Sciatic nerve (tissue), 2 donors: Measurements from ENCODE around the gene SPO11. TPM values are rescaled to one million over a fixed set of nuclear protein-coding genes. Genes with fewer than 3 reads are reported as not detected.
A peak's percentile ranks its signal among the peaks of the same experiment; 100 is the strongest.

Source experiments
- ATAC-seq: fragments of 200-7000 bp; cut with Tn5 transposase; one replicate; pipeline ENCODE4 v1.9.1; 2020; ENCODE audit warnings: mild to moderate bottlenecking, moderate library complexity
- DNase-seq: peaks from one replicate; pipeline ENCODE4 v3.0.0-alpha.2; 2020; ENCODE audit warnings: low spot score
- intact Hi-C: fragments of 100-400 bp; cut with DNase I; formaldehyde crosslinking; loops from one replicate; pipeline ENCODE4 v1.14.2; 2022
- total RNA-seq: library from RNA; stranded (reverse); fragmentation: NEBNext Ultra II Directional; extraction: Animal tissue kit (Norgen Biotek cat#: 25700); gene quantifications from one replicate; pipeline ENCODE4 v1.2.1, GENCODE V29; 2021
- donor health status: DM: no; HTN: no; CAD: no.
- donor health status: DM: no; HTN: no; CAD: no.

Gene SPO11
- total RNA-seq, 1 donor from 2014 or later: not detected

DNA sequence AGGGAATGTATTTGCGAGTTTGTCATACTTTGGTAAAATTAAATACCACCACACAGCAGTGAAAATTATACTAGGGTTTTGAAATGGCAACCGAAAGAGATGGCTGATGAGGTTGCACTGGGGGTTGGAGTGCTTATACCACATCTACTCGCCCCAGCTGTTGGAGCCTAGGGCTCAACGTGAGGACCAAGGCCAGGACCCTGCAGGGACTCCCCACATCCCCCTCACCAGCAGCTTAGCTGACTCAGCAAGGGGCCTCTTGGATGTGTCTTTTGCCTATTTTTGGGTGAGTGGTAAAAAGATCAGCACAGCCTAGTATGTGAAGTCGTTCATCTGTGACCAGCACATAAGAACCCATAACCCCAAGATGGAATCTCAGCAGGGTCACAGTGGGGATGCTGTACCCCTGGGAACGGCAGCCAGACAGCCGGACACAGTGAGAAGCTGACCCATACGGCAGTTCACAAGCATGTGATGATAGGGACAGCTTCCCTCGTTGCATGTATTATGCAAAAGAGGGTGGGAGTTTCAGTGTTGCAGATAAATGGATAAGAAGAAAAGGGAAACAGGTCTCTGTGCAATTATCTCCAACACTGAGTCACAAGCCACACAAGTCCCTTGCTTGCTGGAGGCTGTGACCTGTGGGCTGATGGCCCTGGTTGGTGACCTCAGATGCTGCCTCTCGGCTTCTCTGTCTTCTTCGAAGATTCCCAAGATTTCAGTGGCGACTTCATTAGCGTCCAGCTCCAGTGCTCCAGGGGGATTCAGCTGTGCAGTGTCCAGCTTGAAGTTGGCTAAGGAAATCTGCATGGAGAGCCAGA is 20.9 kb upstream of the SPO11 start:
- ATAC-seq: peak; percentile 17
- no peak for DNase-seq
- intact Hi-C loops: no loop called here

DNA sequence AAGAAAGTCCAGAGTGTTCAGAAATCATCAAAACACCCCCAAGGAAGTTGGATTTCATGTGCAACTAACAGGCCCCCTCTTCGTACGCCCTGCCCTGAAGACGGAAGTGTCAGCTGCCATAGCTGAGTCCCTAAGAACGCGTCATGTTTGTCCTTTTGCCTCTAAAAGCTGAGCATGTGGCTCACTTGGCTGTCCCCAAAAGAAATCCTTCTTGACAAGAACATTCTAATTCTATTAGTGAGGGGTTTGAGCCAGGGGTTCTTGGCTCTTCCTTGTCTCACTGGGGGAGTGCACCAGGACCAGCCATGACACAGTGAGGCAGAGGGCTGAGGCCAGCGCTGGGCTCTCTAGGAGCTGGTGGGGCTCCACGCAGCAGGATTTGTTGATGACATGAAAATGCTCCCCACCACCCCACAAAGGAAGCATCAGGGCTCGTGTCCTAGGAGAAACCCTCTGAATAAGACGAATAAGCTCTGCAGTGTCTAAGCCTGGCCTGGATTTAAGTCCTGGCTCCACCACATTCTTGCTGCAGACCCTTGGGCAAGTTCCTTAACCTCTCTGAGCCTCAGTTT is 20.0 kb upstream of the SPO11 start:
- intact Hi-C loops: no loop called here
- no peak for ATAC-seq
- no peak for DNase-seq

DNA sequence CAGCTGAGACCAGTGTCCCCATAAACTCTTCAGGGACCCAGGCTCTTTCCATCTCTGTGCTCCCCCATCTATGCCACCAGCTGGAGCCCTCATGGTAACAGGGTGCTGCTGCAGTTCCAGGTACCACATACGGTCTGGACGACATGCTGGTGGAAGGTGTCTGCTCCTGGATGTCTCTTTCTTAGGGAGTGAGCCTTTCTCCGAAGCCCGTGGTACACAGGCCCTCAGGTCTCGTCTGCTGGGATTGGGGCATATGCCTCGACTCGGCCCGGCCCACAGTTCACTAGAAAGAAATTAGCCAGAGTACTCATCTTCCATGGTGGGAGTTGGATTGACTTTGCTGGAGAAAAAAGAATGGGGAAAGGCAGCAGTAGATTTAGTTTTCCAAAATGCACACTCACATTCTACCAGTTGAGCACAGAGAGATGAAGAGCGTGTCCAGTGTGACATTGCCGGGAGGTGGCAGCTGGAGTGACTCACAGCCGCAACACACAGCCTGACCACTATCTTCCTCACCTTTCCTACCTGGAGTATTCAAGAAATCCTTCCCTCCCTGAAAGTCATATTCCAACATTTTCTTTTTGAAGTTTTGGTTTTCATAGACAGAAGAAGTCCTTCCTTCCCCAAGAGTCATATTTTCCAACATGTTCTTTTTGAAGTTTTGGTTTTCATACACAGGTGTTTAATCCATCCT is 18.6 kb upstream of the SPO11 start:
- ATAC-seq (no peak), DNase-seq (no peak)
- intact Hi-C loops: no loop called here

DNA sequence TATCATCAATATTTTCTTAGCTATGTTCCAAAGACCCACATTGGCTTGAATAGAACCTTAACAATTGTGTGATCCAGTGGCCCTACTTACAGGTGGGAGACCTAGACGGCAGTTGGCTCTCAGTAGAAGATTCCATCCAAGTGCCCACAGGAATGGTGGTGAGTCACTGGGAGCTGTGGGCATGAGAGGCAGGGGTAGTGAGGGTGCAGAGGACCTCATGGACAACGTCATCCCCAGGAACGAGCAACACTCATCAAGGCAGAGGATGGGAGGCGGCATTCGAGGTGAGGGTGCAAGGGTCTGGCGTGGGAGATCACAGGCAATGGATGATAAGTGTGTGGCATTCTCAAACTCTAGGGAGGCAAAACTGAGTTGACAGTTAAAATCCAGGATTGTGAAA is 17.5 kb upstream of the SPO11 start:
- DNase-seq (no peak), ATAC-seq (no peak)
- intact Hi-C loops: no loop called here

DNA sequence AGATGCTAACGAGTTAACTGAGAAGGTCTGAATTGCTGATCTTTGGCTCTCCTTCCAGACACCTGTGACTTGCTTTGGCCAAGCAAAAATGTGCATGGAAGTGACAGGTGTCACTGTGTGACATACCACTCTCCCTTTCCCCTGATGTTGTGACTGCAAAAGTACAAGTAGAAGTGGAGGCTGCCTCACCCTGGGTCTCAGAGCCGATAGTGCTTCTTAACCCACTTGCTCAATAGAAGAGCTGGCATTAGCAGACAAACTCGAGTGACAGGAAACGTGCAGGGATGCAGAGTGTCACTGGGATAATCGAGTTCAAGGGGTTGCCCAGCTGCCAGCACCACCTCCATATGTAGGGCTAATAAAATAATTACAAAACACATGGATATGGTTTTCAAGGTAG is 16.4 kb upstream of the SPO11 start:
- DNase-seq (no peak), ATAC-seq (no peak)
- intact Hi-C loops: no loop called here

DNA sequence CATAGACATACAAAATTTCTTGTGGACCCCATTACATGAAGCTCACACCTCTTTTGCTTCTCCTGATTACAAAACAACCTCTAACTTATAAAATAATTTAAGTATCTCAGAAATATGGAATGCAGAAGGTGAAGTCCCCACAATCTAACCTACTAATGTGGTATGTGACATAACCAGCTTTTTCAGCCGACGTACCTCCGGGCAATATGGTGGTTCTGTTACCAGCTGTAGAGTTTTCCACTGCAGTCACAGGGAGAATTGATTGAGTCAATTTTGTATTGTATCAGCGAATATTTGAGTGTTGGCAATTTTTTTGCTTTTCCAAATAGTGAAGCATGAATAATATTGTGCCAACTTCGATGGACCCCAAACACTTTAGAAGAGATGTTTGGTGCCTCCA is 15.7 kb upstream of the SPO11 start:
- intact Hi-C loops: no loop called here
- ATAC-seq (no peak), DNase-seq (no peak)

DNA sequence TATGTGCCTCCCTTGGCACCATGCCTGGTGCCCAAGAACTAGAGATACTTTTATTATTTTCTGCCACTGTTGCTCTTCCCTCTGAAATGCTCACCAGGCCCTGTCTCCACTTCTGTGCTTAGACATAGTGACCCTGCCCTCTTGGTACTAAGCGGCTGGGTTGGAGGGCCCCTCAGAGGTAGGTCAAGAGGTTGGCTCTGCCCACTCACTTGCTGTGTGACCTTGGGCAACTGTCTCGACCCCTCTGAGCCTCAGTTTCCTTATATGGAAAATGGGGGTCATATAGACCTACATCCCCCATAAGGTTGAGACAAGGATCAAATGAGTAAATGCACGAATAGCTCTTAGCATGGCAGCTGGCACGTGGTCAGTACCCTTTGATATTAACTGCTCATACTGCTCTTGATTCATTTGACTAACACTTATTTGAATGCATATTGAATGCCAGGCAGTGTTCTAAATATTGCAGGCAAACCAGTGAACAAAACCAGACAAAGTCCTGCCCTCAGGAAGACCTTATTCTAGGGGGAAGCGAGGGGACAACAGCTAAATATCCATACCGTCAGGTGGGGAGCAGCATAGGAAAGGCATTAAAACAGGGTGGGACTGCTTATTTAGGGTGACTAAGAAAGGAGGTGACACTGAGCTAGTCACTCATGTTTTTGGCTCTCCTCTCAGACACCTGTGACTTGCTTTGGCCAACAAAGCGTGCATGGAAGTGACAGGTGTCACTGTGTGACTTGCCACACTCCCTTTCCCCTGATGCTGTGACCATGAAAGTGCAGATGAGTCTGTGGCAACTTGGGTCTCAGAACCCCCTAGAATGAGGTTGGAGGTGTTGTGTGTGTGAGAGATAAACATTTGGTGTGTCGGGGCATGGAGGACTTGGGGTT is 14.3 kb upstream of the SPO11 start:
- ATAC-seq (no peak), DNase-seq (no peak)
- intact Hi-C loops: no loop called here

DNA sequence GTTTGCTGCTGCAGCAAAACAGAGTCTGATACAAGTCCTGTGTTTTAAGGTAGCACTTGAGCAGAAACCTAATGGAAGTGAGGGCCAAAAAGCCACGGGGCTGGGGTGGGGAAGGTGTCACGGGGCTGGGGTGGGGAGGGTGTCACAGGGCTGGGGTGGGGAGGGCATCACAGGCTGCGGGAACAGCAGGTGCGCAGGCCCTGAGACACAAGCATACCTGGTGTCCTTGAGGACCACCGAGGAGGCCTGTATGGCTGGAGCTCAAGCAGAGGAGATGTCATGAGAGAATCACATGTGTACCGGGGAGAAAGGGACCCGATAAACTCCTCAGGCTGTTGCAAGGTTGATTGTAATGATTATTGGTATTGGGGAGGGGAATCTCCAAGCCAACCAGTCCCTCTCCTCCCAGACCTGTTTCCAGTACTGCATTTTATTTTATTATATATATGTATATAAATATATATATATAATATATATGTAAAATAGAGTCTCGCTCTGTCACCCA is 13.6 kb upstream of the SPO11 start:
- no peak for DNase-seq
- intact Hi-C loops: no loop called here
- ATAC-seq: no peak

DNA sequence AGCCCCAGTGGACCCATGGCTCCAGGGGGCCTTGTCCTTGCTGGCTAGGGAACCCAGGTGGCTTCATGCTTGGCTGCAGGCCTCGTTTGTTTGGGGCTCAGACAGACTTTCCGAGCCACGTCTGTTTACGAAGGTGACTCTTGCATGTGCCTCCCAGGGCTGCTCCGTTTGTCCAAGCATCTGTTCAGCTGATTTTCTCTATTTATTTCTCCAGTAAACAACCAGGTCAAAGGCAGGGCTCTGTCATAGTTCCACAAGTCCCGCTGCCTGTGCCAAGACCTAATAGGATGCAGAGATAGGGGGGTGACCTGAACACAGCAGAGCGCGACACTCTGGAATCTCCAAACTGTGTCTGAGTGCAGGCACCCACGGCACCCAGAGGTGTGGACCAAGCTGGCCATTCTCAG is 12.8 kb upstream of the SPO11 start:
- intact Hi-C loops: no loop called here
- peak; percentile 20 for ATAC-seq
- DNase-seq: no peak

DNA sequence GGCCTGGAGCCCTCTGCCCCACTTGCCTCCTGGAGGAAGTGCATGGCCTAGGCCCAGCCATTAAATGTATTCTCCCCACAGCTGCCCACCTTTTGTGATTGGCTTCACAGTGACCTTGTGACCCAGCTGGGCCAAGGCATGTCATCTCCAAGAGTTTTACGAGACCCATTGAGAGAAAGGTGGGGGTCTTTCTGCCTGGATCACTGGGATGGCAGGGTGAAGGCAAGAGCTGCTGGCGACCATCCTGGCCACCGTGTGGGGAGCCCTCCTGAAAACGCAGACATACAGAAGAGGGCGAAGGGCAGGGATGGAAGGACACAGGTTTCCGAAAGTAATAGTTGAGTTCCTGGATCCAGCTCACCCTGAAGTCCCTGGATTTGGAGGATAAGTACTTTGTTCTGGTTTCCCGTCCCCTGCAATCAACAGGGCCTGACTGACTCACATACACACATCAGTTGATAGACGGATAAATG is 12.3 kb upstream of the SPO11 start:
- peak; percentile 17 for ATAC-seq
- intact Hi-C loops: no loop called here
- no peak for DNase-seq

DNA sequence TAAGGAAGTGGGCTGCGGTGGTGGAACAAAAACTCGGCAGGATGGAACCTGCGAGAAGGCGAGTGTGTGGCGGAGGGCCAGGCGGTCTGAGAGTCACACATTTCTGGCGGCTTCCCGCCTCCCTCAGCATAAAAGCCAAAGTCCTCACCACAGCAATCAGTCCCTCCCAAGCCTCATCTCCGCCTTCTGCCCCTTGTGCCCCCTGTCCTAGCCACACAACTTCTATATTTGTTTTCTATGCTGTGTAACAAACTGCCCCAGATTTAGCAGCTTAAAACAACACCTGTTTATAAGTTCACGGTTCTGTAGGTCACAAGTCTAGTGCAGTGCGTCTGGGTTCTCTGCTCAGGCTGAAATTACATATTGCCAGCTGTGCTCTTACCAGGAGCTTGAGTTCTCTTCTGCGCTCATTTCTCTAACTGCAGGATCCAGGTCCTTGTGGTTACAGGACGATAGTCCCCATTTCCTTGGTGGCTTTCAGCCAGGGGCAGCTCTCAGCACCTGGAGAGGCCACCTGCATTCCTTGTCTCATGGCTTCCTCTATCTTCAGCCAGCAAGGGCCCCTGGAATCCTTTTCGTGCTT is 11.7 kb upstream of the SPO11 start:
- DNase-seq: no peak
- no peak for ATAC-seq
- intact Hi-C loops: no loop called here

DNA sequence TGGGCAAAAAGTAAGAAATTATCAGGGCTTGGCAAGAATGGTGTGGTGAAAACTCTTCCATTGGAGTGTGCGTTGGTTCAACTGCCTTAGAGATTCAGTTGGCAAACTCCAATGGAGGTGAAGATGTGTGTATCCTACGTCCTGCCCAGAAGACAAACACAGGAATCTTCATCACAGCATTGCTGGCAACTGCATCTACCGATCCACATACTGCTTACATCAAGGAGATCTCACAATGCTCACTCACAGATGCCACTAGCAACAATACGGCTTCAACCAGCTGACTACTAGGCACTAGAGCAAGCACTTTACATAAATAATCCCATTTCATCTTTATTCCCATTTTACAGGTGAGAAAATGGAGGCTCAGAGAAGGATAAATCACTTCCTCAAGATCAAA is 10.0 kb upstream of the SPO11 start:
- intact Hi-C loops: no loop called here
- ATAC-seq (no peak), DNase-seq (no peak)

DNA sequence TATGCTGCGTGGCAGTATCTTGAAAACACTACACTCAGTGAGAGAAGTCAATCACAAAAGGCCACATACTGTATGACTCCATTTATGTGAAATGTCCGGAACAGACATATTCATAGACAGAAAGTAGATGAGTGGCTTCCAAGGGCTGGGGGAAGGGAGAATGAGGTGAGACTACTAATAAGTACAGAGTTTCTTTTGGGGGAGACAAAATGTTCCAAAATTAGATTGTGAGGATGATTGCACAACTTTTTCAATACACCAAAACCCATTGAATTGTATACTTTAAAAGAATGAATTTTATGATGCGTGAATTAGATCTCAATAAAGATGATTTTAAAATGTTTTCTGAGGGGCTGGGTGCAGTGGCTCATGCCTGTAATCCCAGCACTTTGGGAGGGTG is 9.2 kb upstream of the SPO11 start:
- intact Hi-C loops: loop anchor here (10.0 kb wide), 1 partner anchor 56 kb away; the partner anchor contains the start of gene BMP7
- no peak for DNase-seq
- no peak for ATAC-seq

DNA sequence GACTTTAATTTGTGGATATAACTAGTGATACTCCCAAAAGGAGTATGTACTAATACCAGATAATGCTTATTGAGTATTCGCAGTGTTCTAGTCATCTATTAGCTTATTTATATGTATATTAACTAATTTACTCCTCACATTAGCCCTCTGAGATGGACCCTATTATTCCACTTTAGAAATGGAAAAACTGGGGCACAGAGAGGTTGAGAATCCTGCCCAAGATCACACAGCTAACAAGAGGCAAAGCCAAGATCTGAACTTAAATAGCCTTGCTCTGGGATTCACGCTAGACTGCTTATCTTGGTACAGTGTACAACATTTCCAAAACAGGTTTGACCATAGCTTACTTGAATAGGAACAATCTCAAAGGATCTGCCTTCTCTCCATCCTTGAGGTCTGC is 8.5 kb upstream of the SPO11 start:
- ATAC-seq (no peak), DNase-seq (no peak)
- intact Hi-C loops: loop anchor here (10.0 kb wide), 1 partner anchor 56 kb away; the partner anchor contains the start of gene BMP7

DNA sequence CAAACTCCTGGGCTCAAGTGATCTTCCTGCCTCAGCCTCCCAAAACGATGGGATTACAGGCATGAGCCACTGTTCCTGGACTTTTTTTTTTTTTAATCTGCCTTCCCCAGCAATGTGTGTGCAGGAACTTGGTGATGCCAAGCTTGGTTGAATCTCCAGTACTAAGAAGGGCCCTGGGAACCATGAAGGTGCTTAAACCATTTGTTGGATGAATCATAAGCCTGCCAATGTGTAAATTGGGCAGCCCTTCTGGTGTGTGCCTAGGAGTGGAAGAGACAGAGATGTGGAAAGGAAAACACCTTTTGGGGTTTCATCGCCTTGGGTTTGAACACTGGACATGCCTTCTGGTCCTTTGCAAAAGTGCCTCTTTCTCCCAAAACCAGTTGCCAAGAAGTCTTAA is 7.1 kb upstream of the SPO11 start:
- ATAC-seq: no peak
- DNase-seq: no peak
- intact Hi-C loops: loop anchor here (10.0 kb wide), 1 partner anchor 58 kb away; the partner anchor contains the start of gene BMP7

DNA sequence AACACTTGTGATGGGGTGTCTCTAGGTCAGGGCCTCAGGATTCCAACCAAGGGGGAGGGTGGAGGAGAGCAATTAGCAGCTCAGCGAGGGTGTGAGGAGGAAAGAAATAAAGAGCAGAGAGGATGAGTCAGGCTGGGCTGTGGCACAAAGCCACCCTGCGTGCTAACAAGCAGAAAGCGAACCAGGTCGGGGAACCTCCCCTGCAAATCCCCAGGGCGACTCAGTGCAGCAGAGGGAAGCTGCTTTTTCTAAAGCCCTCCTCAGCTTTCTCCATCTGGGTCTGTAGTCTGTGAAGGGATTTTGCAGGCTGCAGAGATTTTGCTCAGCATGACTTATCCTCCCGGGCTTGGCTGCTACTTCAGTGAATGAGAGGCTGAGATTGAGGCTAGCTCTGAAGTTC is 6.6 kb upstream of the SPO11 start:
- intact Hi-C loops: loop anchor here (10.0 kb wide), 1 partner anchor 58 kb away; the partner anchor contains the start of gene BMP7
- ATAC-seq (peak; percentile 55), DNase-seq (no peak)

DNA sequence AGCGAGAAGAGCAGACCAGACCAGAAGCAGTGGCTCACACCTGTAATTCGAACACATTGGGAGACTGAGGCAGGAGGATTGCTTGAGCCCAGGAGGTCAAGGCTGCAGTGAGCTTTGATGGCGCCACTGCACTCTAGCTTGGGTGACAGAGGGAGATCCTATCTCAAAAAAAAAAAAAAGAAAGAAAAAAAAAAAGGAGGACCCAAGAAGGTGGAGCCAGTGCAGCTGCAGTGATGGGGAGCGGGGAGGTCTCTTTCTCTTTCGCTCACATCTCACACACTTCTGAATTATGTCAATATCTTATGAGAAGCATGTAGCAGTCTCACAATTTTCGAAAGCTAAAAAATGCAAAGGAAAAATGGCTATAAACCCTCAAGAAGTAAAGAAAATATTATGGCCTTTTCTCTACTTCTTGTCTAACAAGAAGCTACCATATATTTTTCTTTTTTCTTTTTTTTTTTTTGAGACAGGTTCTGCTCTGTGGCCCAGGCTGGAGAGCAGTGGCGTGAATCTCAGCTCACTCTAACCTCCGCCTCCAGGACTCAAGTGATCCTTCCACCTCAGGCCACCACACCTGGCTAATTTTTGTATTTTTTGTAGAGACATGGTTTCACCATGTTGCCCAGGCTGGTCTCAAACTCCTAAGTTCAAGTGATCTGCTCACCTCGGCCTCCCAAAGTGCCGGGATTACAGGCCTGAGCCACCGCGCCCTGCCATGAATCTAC is 3.8 kb upstream of the SPO11 start:
- DNase-seq: no peak
- intact Hi-C loops: loop anchor here (10.0 kb wide), 1 partner anchor 61 kb away; the partner anchor contains the start of gene BMP7

More for the DNA sequence above, 3.8 kb upstream of the SPO11 start:
- ATAC-seq: no peak
